B cell (primary cell): Measurements from ENCODE around the gene MREG. TPM values are rescaled to one million over a fixed set of nuclear protein-coding genes. Genes with fewer than 3 reads are reported as not detected.

ENCODE experiments used
- ATAC-seq: fragments of 200-7000 bp; cut with Tn5 transposase; one replicate; pipeline ENCODE4 v1.10.0; 2021; ENCODE audit warnings: low read depth, mild to moderate bottlenecking, moderate number of reproducible peaks, moderate library complexity
- CTCF ChIA-PET: fragments of 350-600 bp; sonication (Branson Sonifier 250); formaldehyde crosslinking; loops from one replicate; lab custom pipeline; 2021; ENCODE audit warnings: antibody characterized with exemption, inconsistent platforms; lab: Charles Lee
- POLR2A ChIA-PET: fragments of 350-600 bp; sonication (Branson Sonifier 250); formaldehyde crosslinking; loops from one replicate; lab custom pipeline; 2021; ENCODE audit warnings: antibody characterized with exemption; lab: Charles Lee
- DNase-seq: peaks from one replicate; pipeline ENCODE4 v3.0.0; 2013
- H2AFZ ChIP-seq: 2 replicates; pipeline ENCODE4 v1.6.1; 2012; ENCODE audit warnings: mild to moderate bottlenecking, low read depth, low read length; ENCODE audit not compliant: insufficient read depth, poor library complexity, severe bottlenecking
- H3K27ac ChIP-seq, 2 donors: 1 replicate in 1 of 2; 2 replicates in 1 of 2; pipeline ENCODE4 v1.5.1; 2012 to 2013; ENCODE audit warnings: low read length in 2 of 2, mild to moderate bottlenecking in 2 of 2, moderate library complexity in 1 of 2
- H3K27me3 ChIP-seq, 4 experiments: fragments of 200-600 bp in 1 of 4; sonication (generic) in 1 of 4; replicated peaks in 1 of 4; 1 replicate in 2 of 4; 2 replicates in 2 of 4; pipeline versions ENCODE4 v1.6.1 to v1.7.0; 2013 to 2016; ENCODE audit warnings: low read length in 3 of 4, mild to moderate bottlenecking in 2 of 4, mixed read lengths in 1 of 4, moderate library complexity in 1 of 4; ENCODE audit not compliant: insufficient read depth in 4 of 4, control insufficient read depth in 3 of 4; ENCODE audit errors: control extremely low read depth in 1 of 4
- H3K36me3 ChIP-seq, 2 experiments: replicated peaks in 1 of 2; 1 replicate in 1 of 2; 2 replicates in 1 of 2; pipeline versions ENCODE4 v1.6.1 to v1.7.1; 2013; ENCODE audit warnings: low read length in 1 of 2; ENCODE audit not compliant: insufficient read depth in 2 of 2, control insufficient read depth in 1 of 2; ENCODE audit errors: control extremely low read depth in 1 of 2, extremely low read depth in 1 of 2
- H3K4me1 ChIP-seq, 2 donors: fragments of 200-600 bp in 1 of 2; sonication (generic) in 1 of 2; 1 replicate in 1 of 2; 2 replicates in 1 of 2; pipeline versions ENCODE4 v1.5.1 to v1.6.1; 2013 to 2017; ENCODE audit warnings: low read length in 2 of 2; ENCODE audit not compliant: control insufficient read depth in 2 of 2, insufficient read depth in 2 of 2
- H3K4me2 ChIP-seq: replicated peaks from 2 replicates; pipeline ENCODE3; 2012; ENCODE audit warnings: mild to moderate bottlenecking, low read depth, low read length; ENCODE audit not compliant: poor library complexity, severe bottlenecking
- H3K4me3 ChIP-seq, 5 experiments: fragments of 200-600 bp in 1 of 5; sonication (generic) in 1 of 5; 1 replicate in 3 of 5; 2 replicates in 2 of 5; pipeline versions ENCODE4 v1.5.1 to v1.7.0; 2011 to 2016; ENCODE audit warnings: low read length in 4 of 5, mild to moderate bottlenecking in 4 of 5, low read depth in 2 of 5, control low read depth in 1 of 5, moderate library complexity in 1 of 5; ENCODE audit not compliant: insufficient read depth in 1 of 5; ENCODE audit errors: control extremely low read depth in 1 of 5, extremely low read depth in 1 of 5
- H3K79me2 ChIP-seq: fragments of 200-600 bp; sonication (generic); one replicate; pipeline ENCODE4 v1.6.0; 2016; ENCODE audit warnings: low read length; ENCODE audit not compliant: control insufficient read depth, insufficient read depth
- H3K9ac ChIP-seq: fragments of 200-600 bp; sonication (generic); 2 replicates; pipeline ENCODE4 v1.6.1; 2017; ENCODE audit warnings: mild to moderate bottlenecking, low read length, moderate library complexity
- H3K9me3 ChIP-seq, 3 donors: one replicate each; pipeline versions ENCODE4 v1.6.1 to v1.7.1; 2013; ENCODE audit warnings: low read length in 2 of 3; ENCODE audit not compliant: control insufficient read depth in 2 of 3, insufficient read depth in 1 of 3; ENCODE audit errors: control extremely low read depth in 1 of 3
- H4K20me1 ChIP-seq: 2 replicates; pipeline ENCODE4 v1.6.0; 2012; ENCODE audit warnings: mild to moderate bottlenecking, low read length; ENCODE audit not compliant: insufficient read depth, control insufficient read depth, poor library complexity, severe bottlenecking
- H3K27ac Mint-ChIP-seq: one replicate; pipeline ENCODE4 v1.8.0; 2021; ENCODE audit warnings: mixed read lengths
- H3K27me3 Mint-ChIP-seq: one replicate; pipeline ENCODE4 v1.8.0; 2021; ENCODE audit warnings: mixed read lengths
- H3K4me1 Mint-ChIP-seq: one replicate; pipeline ENCODE4 v1.8.0; 2021; ENCODE audit warnings: mixed read lengths
- H3K4me3 Mint-ChIP-seq: one replicate; pipeline ENCODE4 v1.8.0; 2021; ENCODE audit warnings: mixed read lengths
- H3K9me3 Mint-ChIP-seq: one replicate; pipeline ENCODE4 v1.8.0; 2022; ENCODE audit warnings: mixed read lengths; ENCODE audit not compliant: insufficient read depth
- CTCF ChIP-seq: fragments of 200-600 bp; IDR thresholded peaks from one replicate; pipeline ENCODE4 v1.8.0; 2022; ENCODE audit warnings: antibody characterized with exemption, mild to moderate bottlenecking
- EZH2 ChIP-seq: IDR thresholded peaks from 2 replicates; pipeline ENCODE4 v1.6.1; 2012; ENCODE audit warnings: borderline replicate concordance, low read depth, mild to moderate bottlenecking, moderate library complexity, low read length; ENCODE audit not compliant: insufficient read depth, poor library complexity, severe bottlenecking
- WGBS: methylation state at CpG from one replicate; pipeline ENCODE4 v1.1.5; 2013; ENCODE audit warnings: missing lambda C conversion rate; ENCODE audit not compliant: insufficient coverage; 5-methylcytosine and 5-hydroxymethylcytosine counted together
- intact Hi-C: fragments of 100-400 bp; cut with micrococcal nuclease; formaldehyde crosslinking; loops from one replicate; pipeline ENCODE4 v1.10.0; 2022
- polyA plus RNA-seq: library from polyadenylated mRNA; depleted of rRNA; stranded (reverse); fragments of >200 nt; gene quantifications from 2 replicates; pipeline ENCODE4 v1.2.3, GENCODE V29; 2012
- total RNA-seq, 2 donors: library from RNA; stranded (reverse); fragments of 120-200 nt in 1 of 2; gene quantifications; 1 replicate in 1 of 2; 2 replicates in 1 of 2; pipeline versions ENCODE4 v1.2.3 to v1.2.4, GENCODE V29; 2013 to 2022

Gene MREG
- total and polyA plus RNA-seq, 2 donors (not counting 1 experiment from before 2014, with no cell fraction given), result 2.1 to 5.7 TPM

GRCh38 chr2:215899141-215900074 is 113.9 kb downstream of the MREG start:
- H3K4me3 ChIP-seq, result no peak overlapping the region
- peaks cover 22% of the 10 kb centered on the region for H3K27me3 Mint-ChIP-seq
- H3K79me2 ChIP-seq, result no peaks in the 10 kb centered on the region
- no peak overlapping the region for H3K27ac ChIP-seq
- no peak for ATAC-seq
- H4K20me1 ChIP-seq, result no peaks in the 10 kb centered on the region
- TF ChIP-seq EZH2 (no peak), CTCF (no peak)
- H3K36me3 ChIP-seq, result no peaks in the 10 kb centered on the region
- WGBS, result 87% methylated on average over 9 of the region's 14 CpGs
- intact Hi-C loops, result no loop called here
- H3K4me3 Mint-ChIP-seq, result no peak overlapping the region
- no peak overlapping the region for H2AFZ ChIP-seq
- no peak overlapping the region for H3K9ac ChIP-seq
- ChIA-PET POLR2A (no interaction called here), CTCF (no interaction called here)
- H3K27ac Mint-ChIP-seq, result no peak overlapping the region
- no peaks in the 10 kb centered on the region for H3K4me1 ChIP-seq
- H3K4me1 Mint-ChIP-seq, result peaks cover 3% of the 10 kb centered on the region
- no peaks in the 10 kb centered on the region for H3K27me3 ChIP-seq
- peaks cover 0 to 3% (median 0%) of the 10 kb centered on the region in 3 donors for H3K9me3 ChIP-seq
- no peak overlapping the region for H3K4me2 ChIP-seq
- DNase-seq, result no peak
- no peaks in the 10 kb centered on the region for H3K9me3 Mint-ChIP-seq

DNA sequence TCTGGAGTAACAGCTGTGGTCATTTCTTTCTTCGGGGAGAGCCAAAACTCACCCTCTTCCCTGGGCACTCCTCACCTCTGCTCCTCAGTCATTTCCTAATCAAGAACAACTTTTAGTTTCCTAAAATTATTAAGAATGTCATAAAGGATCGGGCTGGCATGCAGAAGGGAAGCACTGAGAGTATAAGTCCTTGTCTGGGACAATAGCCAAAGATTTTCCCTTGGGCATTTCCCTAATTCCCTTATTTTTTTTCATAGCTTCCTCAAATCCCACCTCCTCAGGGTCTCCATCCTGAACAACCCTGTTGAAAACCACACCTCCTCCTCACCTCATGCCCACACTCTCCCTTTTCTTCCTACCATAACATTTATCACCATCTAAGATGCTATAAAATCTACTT is 115.0 kb downstream of the MREG start:
- CTCF ChIA-PET, result no interaction called here
- H3K27ac ChIP-seq, result no peak overlapping the region
- H3K4me2 ChIP-seq, result no peak overlapping the region
- intact Hi-C loops, result no loop called here
- no peaks in the 10 kb centered on the region for H3K36me3 ChIP-seq
- H3K9ac ChIP-seq, result no peak overlapping the region
- Mint-ChIP-seq H3K4me3 (no peak overlapping the region), H3K4me1 (peaks cover 3% of the 10 kb centered on the region), H3K27ac (no peak overlapping the region), H3K9me3 (no peaks in the 10 kb centered on the region), H3K27me3 (peaks cover 17% of the 10 kb centered on the region)
- H2AFZ ChIP-seq, result no peak overlapping the region
- H3K9me3 ChIP-seq, result peaks cover 0 to 3% (median 0%) of the 10 kb centered on the region in 3 donors
- H3K4me1 ChIP-seq, result no peaks in the 10 kb centered on the region
- H3K79me2 ChIP-seq, result no peaks in the 10 kb centered on the region
- no CpG with 5 or more reads among the region's 2 CpGs for WGBS
- POLR2A ChIA-PET, result no interaction called here
- H3K4me3 ChIP-seq, result no peak overlapping the region
- no peak for TF ChIP-seq EZH2
- no peak for TF ChIP-seq CTCF
- DNase-seq (no peak), ATAC-seq (no peak)
- no peaks in the 10 kb centered on the region for H3K27me3 ChIP-seq
- no peaks in the 10 kb centered on the region for H4K20me1 ChIP-seq
